Thyroid gland (tissue), 4 donors: ENCODE measurements around the gene BBC3. TPM values are rescaled to one million over a fixed set of nuclear protein-coding genes. Genes with fewer than 3 reads are reported as not detected.
"Not testable (repeated sequence)": the region's sequence is repeated elsewhere in the genome, so short reads cannot be mapped to it uniquely, and the experiment has no call there.

Experiments
- DNase-seq, 2 donors: peaks; one replicate each; pipeline ENCODE4 v3.0.0-alpha.2; 2019
- H3K27ac ChIP-seq, 3 donors: fragments of 200-600 bp; sonication (generic); 1 replicate in 2 of 3; 2 replicates in 1 of 3; pipeline ENCODE4 v1.5.1; 2016 to 2019; ENCODE audit warnings: mild to moderate bottlenecking in 1 of 3, moderate library complexity in 1 of 3
- H3K27me3 ChIP-seq: fragments of 200-600 bp; sonication (generic); one replicate; pipeline ENCODE4 v1.5.1; 2019
- H3K36me3 ChIP-seq, 2 donors: fragments of 200-600 bp; sonication (generic); one replicate each; pipeline ENCODE4 v1.5.1; 2016 to 2019
- H3K4me1 ChIP-seq, 2 donors: fragments of 200-600 bp; sonication (generic); one replicate each; pipeline ENCODE4 v1.5.1; 2017 to 2019
- H3K4me3 ChIP-seq, 3 donors: fragments of 200-600 bp; sonication (generic); replicated peaks in 1 of 3; 1 replicate in 2 of 3; 2 replicates in 1 of 3; pipeline ENCODE4 v1.5.1; 2016; ENCODE audit warnings: mild to moderate bottlenecking in 1 of 3
- H3K9me3 ChIP-seq: fragments of 200-600 bp; sonication (generic); one replicate; pipeline ENCODE4 v1.5.1; 2017
- POLR2A ChIP-seq, 2 donors: fragments of 450-650 bp; IDR thresholded peaks; one replicate each; pipeline ENCODE4 v1.6.1; 2017; ENCODE audit warnings: antibody characterized with exemption in 2 of 2, mild to moderate bottlenecking in 2 of 2, moderate library complexity in 1 of 2
- WGBS, 2 donors: methylation state at CpG; one replicate each; pipeline ENCODE4 v1.1.5; 2017; 5-methylcytosine and 5-hydroxymethylcytosine counted together
- intact Hi-C: fragments of 100-400 bp; cut with DNase I; formaldehyde crosslinking; loops from one replicate; pipeline ENCODE4 v1.15.1; 2023
- total RNA-seq, 4 donors: library from RNA; depleted of rRNA; stranded (reverse); fragments of >200 nt; gene quantifications; one replicate each; pipeline ENCODE4 v1.2.3, GENCODE V29; 2016
- TF ChIP-seq, protein P1 (sequence below), 6 experiments: fragments of 200-600 bp in 3 of 6; fragments of 450-650 bp in 3 of 6; sonication (generic) in 3 of 6; IDR thresholded peaks; one replicate each; pipeline ENCODE4 v1.5.1; 2016 to 2019; ENCODE audit warnings: antibody characterized with exemption in 6 of 6, mild to moderate bottlenecking in 2 of 6, inconsistent platforms in 1 of 6, moderate library complexity in 1 of 6

Gene BBC3
- total RNA-seq, 4 donors from 2014 or later, result 2.4 to 7.7 (median 4.9) TPM

DNA sequence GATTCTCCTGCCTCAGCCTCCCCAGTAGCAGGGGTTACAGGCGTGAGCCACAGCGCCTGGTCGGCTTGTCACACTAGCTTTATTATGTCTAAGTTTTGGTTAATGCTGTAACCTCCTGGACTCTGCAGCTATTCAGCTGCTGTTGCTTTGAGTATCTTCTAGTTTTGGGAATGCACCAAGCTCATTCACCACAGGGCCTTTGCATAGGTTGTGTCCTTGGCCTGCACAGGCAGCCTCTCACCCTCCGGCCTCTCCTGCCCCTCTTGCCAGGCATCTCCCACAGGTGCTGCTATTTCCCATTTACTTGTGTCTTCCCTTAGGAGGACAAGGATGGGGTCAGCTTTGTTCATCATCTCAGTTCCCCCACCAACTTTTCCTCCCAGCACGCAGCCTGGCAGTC is 23.0 kb upstream of the BBC3 start:
- no peak for DNase-seq
- intact Hi-C loops, result loop anchor here (10.0 kb wide), 1 partner anchor 399 kb away; the partner anchor contains the start of gene AP2S1
- Histone ChIP-seq H3K4me1 (peaks cover 17 to 20% of the 10 kb centered on the region in 2 donors), H3K9me3 (no peaks in the 10 kb centered on the region), H3K27me3 (no peaks in the 10 kb centered on the region), H3K36me3 (peaks cover 4% of the 10 kb centered on the region in 2 donors), H3K4me3 (no peak overlapping the region), H3K27ac (no peak overlapping the region)
- TF ChIP-seq, protein P1, sequence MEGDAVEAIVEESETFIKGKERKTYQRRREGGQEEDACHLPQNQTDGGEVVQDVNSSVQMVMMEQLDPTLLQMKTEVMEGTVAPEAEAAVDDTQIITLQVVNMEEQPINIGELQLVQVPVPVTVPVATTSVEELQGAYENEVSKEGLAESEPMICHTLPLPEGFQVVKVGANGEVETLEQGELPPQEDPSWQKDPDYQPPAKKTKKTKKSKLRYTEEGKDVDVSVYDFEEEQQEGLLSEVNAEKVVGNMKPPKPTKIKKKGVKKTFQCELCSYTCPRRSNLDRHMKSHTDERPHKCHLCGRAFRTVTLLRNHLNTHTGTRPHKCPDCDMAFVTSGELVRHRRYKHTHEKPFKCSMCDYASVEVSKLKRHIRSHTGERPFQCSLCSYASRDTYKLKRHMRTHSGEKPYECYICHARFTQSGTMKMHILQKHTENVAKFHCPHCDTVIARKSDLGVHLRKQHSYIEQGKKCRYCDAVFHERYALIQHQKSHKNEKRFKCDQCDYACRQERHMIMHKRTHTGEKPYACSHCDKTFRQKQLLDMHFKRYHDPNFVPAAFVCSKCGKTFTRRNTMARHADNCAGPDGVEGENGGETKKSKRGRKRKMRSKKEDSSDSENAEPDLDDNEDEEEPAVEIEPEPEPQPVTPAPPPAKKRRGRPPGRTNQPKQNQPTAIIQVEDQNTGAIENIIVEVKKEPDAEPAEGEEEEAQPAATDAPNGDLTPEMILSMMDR (IDR thresholded peaks at IDR 0.05), result no peak
- TF ChIP-seq POLR2A (IDR thresholded peaks at IDR 0.05), result no peak
- 93% methylated on average over 5 of the region's 5 CpGs for WGBS, 2 donors

DNA sequence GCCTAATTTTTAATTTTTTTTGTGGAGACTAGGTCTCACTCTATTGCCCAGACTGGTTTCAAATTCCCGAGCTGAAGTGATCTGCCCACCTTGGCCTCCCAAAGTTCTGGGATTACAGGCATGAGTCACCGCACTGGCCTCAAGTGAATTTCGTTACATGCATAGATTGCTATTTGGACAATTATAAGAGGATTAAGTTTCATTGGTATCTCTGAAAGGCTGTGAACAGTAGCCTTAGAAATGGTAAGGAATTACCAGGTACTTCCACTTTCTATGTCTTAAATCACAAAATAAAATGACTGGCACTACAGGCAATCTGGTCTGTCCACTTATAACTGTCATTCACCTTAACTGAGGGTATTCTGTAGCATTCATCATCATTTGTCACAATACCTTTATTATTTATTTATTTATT is 22.5 kb upstream of the BBC3 start:
- Histone ChIP-seq H3K9me3 (no peaks in the 10 kb centered on the region), H3K4me3 (no peak overlapping the region), H3K27me3 (no peaks in the 10 kb centered on the region), H3K36me3 (no peaks in the 10 kb centered on the region), H3K4me1 (peaks cover 15 to 17% of the 10 kb centered on the region in 2 donors), H3K27ac (no peak overlapping the region)
- WGBS, 2 donors, result 68 to 78% methylated on average over 3 of the region's 3 CpGs
- no peak for DNase-seq
- no peak for TF ChIP-seq POLR2A (IDR thresholded peaks at IDR 0.05)
- intact Hi-C loops, result loop anchor here (10.0 kb wide), 1 partner anchor 399 kb away; the partner anchor contains the start of gene AP2S1

DNA sequence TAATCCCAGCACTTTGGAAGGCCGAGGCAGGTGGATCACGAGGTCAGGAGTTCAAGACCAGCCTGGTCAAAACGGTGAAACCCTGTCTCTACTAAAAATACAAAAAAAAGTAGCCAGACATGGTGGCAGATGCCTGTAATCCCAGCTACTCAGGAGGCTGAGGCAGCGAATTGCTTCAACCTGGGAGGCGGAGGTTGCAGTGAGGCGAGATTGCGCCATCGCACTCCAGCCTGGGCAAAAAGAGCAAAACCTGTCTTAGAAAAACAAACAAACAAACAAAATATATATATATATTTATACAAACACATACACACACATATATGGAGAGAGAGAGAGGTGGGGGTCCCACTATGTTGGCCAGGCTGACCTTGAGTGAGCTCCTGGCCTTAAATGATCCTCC is 22.0 kb upstream of the BBC3 start:
- not testable (repeated sequence) for H3K27me3 ChIP-seq, H3K36me3 ChIP-seq, DNase-seq, H3K9me3 ChIP-seq, H3K27ac ChIP-seq, H3K4me3 ChIP-seq
- 87 to 89% methylated on average over 8 of the region's 8 CpGs for WGBS, 2 donors
- H3K4me1 ChIP-seq, result peaks cover 10 to 13% of the 10 kb centered on the region in 2 donors
- intact Hi-C loops, result loop anchor here (10.0 kb wide), 1 partner anchor 398 kb away; the partner anchor contains the start of gene AP2S1

DNA sequence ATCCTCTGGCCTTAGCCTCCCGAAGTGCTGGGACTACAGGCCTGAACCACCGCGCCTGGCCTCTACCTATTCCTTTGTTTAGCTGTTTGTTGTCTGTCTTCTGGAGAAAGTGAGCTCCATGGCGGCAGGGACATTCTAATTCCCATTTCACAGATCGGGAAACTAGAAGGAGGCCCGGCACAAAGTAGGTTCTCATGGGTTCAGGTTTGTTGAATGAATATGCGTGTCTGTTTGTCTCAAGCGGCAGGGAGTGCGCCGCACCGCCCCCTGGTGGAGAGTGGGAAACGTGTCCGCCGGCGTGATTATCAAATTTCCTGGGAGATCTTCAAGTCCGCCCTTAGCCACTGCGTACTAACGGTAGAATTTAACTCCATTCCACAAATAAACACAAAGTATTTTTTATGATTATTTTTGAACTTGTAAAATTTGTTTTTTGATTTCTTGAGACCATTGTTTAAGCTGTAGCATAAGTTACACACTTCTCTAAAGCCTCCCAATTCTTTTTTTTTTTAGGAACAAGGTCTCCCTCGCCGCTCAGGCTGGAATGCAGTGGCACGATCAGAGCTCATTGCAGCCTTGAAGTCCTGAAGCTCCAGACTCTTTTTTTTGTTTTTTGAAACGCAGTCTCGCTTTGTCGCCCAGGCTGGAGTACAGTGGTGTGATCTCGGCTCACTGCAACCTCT is 16.4 kb upstream of the BBC3 start:
- no peak overlapping the region for H3K4me3 ChIP-seq
- H3K27ac ChIP-seq, result no peak overlapping the region
- intact Hi-C loops, result loop anchor here (10.0 kb wide), 1 partner anchor 233 kb away; the partner anchor contains the start of gene NPAS1
- no peaks in the 10 kb centered on the region for H3K27me3 ChIP-seq
- H3K36me3 ChIP-seq, result no peaks in the 10 kb centered on the region
- DNase-seq, result peak; percentile 71 to 85
- no peaks in the 10 kb centered on the region for H3K9me3 ChIP-seq
- TF ChIP-seq POLR2A (IDR thresholded peaks at IDR 0.05), result no peak
- TF ChIP-seq, protein P1 (IDR thresholded peaks at IDR 0.05), result peak; percentile 73 to 92 (median 90)
- WGBS, 2 donors, result 28 to 29% methylated on average over 25 of the region's 25 CpGs
- H3K4me1 ChIP-seq, result peaks cover 6 to 20% of the 10 kb centered on the region in 2 donors

DNA sequence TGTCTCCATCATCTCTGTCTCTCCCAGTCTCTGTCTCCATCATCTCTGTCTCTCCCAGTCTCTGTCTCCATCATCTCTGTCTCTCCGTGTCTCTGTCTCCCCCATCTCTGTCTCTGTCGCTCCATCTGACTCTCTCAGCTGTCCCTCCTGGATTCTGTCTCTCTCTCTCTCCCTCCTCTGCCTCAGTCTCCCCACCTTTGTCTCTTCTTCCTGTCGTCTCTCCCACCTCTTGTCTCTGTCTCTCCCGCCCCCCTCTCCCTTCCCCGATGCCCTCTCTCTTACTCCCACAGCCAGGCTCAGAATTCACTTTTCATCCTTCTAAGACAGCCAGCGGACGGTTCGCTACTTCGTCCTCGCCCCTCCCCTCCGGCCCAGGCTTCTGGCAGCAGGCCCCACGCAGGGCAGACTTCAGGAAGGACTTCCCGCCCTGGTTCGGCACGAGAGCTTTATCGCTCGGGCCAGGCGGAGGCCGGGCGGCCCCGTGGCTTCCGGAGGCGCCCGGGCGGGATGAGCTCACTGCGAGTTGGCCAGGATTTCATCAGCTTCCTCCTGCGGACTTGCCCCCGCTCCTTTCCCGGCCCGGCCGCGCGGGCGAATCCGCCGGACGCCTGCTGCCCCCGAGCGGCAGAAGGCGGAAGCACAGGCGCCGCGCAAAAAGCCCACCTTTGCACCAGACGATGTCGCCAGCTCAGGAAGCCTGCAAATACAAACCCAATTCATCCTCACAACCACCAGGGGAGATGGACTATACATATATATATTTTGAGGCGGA is 13.0 kb upstream of the BBC3 start:
- intact Hi-C loops, result loop anchor here (5.0 to 10.0 kb wide), 3 partner anchors 37 to 229 kb away; partner anchors contain the start of gene NPAS1
- Histone ChIP-seq H3K4me1 (peaks cover 11 to 38% of the 10 kb centered on the region in 2 donors), H3K4me3 (no peak overlapping the region), H3K9me3 (no peaks in the 10 kb centered on the region), H3K27me3 (no peaks in the 10 kb centered on the region), H3K36me3 (no peaks in the 10 kb centered on the region), H3K27ac (no peak overlapping the region)
- WGBS, 2 donors, result 4 to 5% methylated on average over 21 to 28 of the region's 46 CpGs
- DNase-seq, result peak; percentile 83 to 86
- TF ChIP-seq, protein P1 (IDR thresholded peaks at IDR 0.05), result peak; percentile 94 to 99 (median 98)
- TF ChIP-seq POLR2A (IDR thresholded peaks at IDR 0.05), result no peak
